BJ (cell line): ENCODE data around the gene ELAVL3. TPM values are rescaled to one million over a fixed set of nuclear protein-coding genes. Genes with fewer than 3 reads are reported as not detected.
"Not testable (repeated sequence)": the region's sequence is repeated elsewhere in the genome, so short reads cannot be mapped to it uniquely, and the experiment has no call there.

Source experiments
- CTCF ChIA-PET: fragments of 350-600 bp; formaldehyde crosslinking; extraction: SDS; loops from one replicate; lab custom pipeline; 2021; ENCODE audit warnings: antibody characterized with exemption, inconsistent platforms; lab: Yijun Ruan, JAX
- POLR2A ChIA-PET: fragments of 300-600 bp; sonication (Branson Sonifier 250); formaldehyde crosslinking; extraction: SDS; loops from one replicate; lab custom pipeline; 2021; ENCODE audit warnings: antibody characterized with exemption; lab: Charles Lee
- DNase-seq: peaks from one replicate; pipeline ENCODE4 v3.0.0-alpha.2; 2011; ENCODE audit warnings: low read depth
- H3K27me3 ChIP-seq: 2 replicates; pipeline ENCODE4 v1.6.0; 2011; ENCODE audit warnings: low read length; ENCODE audit not compliant: control insufficient read depth, insufficient read depth
- H3K36me3 ChIP-seq: 2 replicates; pipeline ENCODE4 v1.5.1; 2011; ENCODE audit warnings: low read length; ENCODE audit not compliant: control insufficient read depth, insufficient read depth
- H3K4me3 ChIP-seq: 2 replicates; pipeline ENCODE4 v1.5.1; 2011; ENCODE audit warnings: low read depth, mild to moderate bottlenecking, control low read depth, low read length
- CTCF ChIP-seq: IDR thresholded peaks from 2 replicates; pipeline ENCODE4 v1.5.1; 2011; ENCODE audit warnings: low read depth, mild to moderate bottlenecking, control low read depth, inconsistent platforms, low read length, moderate library complexity; ENCODE audit not compliant: insufficient read depth
- polyA plus RNA-seq: library from polyadenylated mRNA; depleted of rRNA; stranded (reverse); fragments of >200 nt; gene quantifications from 2 replicates; pipeline ENCODE4 v1.2.3, GENCODE V29; 2011

The ELAVL3 gene
- polyA plus RNA-seq, 1 experiment: not detected

- Histone ChIP-seq H3K27me3 (no peaks in the 10 kb centered on the region), H3K4me3 (no peak overlapping the region), H3K36me3 (no peaks in the 10 kb centered on the region)
- POLR2A ChIA-PET: no interaction called here
- TF ChIP-seq CTCF: no peak
- DNase-seq: no peak
- CTCF ChIA-PET: interaction anchor here (1.0 kb wide), 1 partner anchor 24 kb away, joined by 3 read pairs; no protein-coding TSS in a partner anchor
Observed at GRCh38 chr19:11458236-11458900, 22.5 kb downstream of the ELAVL3 start.

GRCh38 chr19:11457831-11458230 is 23.0 kb downstream of the ELAVL3 start:
- CTCF ChIA-PET: interaction anchor here (2.3 kb wide), 1 partner anchor 25 kb away, joined by 8 read pairs; no protein-coding TSS in a partner anchor

GRCh38 chr19:11457115-11457514 is 23.7 kb downstream of the ELAVL3 start:
- DNase-seq: no peak
- CTCF ChIA-PET: interaction anchor here (2.3 kb wide), 1 partner anchor 26 kb away, joined by 8 read pairs; no protein-coding TSS in a partner anchor
- POLR2A ChIA-PET: no interaction called here
- no peak for TF ChIP-seq CTCF
- Histone ChIP-seq H3K4me3 (no peak overlapping the region), H3K36me3 (no peaks in the 10 kb centered on the region), H3K27me3 (no peaks in the 10 kb centered on the region)

More at GRCh38 chr19:11457831-11458230, 23.0 kb downstream of the ELAVL3 start:
- TF ChIP-seq CTCF: no peak
- Histone ChIP-seq H3K4me3 (no peak overlapping the region), H3K36me3 (no peaks in the 10 kb centered on the region), H3K27me3 (no peaks in the 10 kb centered on the region)
- POLR2A ChIA-PET: no interaction called here
- DNase-seq: no peak

- DNase-seq: no peak
- POLR2A ChIA-PET: no interaction called here
- H3K27me3 ChIP-seq: no peaks in the 10 kb centered on the region
- no peak overlapping the region for H3K4me3 ChIP-seq
- no peak for TF ChIP-seq CTCF
- no peaks in the 10 kb centered on the region for H3K36me3 ChIP-seq
- CTCF ChIA-PET: interaction anchor here (2.3 kb wide), 1 partner anchor 26 kb away, joined by 8 read pairs; no protein-coding TSS in a partner anchor
Observed at GRCh38 chr19:11456659-11457058, 24.2 kb downstream of the ELAVL3 start.

GRCh38 chr19:11455233-11455554 is 25.7 kb downstream of the ELAVL3 start:
- H3K27me3 ChIP-seq, H3K36me3 ChIP-seq, H3K4me3 ChIP-seq, DNase-seq, POLR2A ChIA-PET: not testable (repeated sequence)
- CTCF ChIA-PET: interaction anchor here (1.0 to 1.1 kb wide), 2 partner anchors 9 to 27 kb away, joined by 3 read pairs; no protein-coding TSS in a partner anchor
